ENCODE measurements around the gene FEZ2. TPM values are rescaled to one million over a fixed set of nuclear protein-coding genes. Genes with fewer than 3 reads are reported as not detected.

The FEZ2 gene
- total and polyA plus RNA-seq, 10 of the 15 experiments (the other 5 are each of a cell fraction or from before 2014, with no cell fraction given), result 3.0 to 15.4 (median 6.6) TPM

GRCh38 chr2:36618381-36618780 lies 20.4 kb upstream of the FEZ2 start:
- POLR2A ChIA-PET, result no interaction called here
- TF ChIP-seq YBX1 (IDR thresholded peaks at IDR 0.05), result no peak
- TF ChIP-seq KDM1A (IDR thresholded peaks at IDR 0.05; ENCODE audit: borderline replicate concordance), result no peak
- no peak for TF ChIP-seq E4F1 (IDR thresholded peaks at IDR 0.05; ENCODE audit: borderline replicate concordance, partially characterized antibody)
- no peak for TF ChIP-seq IRF4 (IDR thresholded peaks at IDR 0.05; ENCODE audit: low read depth, low read length)
- no peak for TF ChIP-seq CBX3 (IDR thresholded peaks at IDR 0.05; ENCODE audit: borderline replicate concordance, low read depth)
- no peak for TF ChIP-seq ZBTB40 (IDR thresholded peaks at IDR 0.05; ENCODE audit: borderline replicate concordance)
- no peak for TF ChIP-seq MEF2B (IDR thresholded peaks at IDR 0.05; ENCODE audit: partially characterized antibody, poor library complexity, severe bottlenecking)
- TF ChIP-seq FOS (IDR thresholded peaks at IDR 0.05; ENCODE audit: borderline replicate concordance, extremely low read depth, insufficient read length), result no peak
- peak; percentile 78 for TF ChIP-seq RAD51 (IDR thresholded peaks at IDR 0.05)
- no peak for TF ChIP-seq EGR1 (IDR thresholded peaks at IDR 0.05; ENCODE audit: borderline replicate concordance in 1 of 2, low read depth in 2 of 2, low read length in 2 of 2)
- peak; percentile 96 for TF ChIP-seq NFYB (IDR thresholded peaks at IDR 0.05; ENCODE audit: insufficient read depth, low read depth, low read length)
- no peak for TF ChIP-seq JUNB (IDR thresholded peaks at IDR 0.05)
- no peak for TF ChIP-seq PKNOX1 (IDR thresholded peaks at IDR 0.05)
- TF ChIP-seq PAX8 (IDR thresholded peaks at IDR 0.05), result no peak
- peak; percentile 72; the same call in 1 of the 2 replicates for TF ChIP-seq YY1 (IDR thresholded peaks at IDR 0.05; ENCODE audit: low read depth, low read length)
- TF ChIP-seq IRF3 (IDR thresholded peaks at IDR 0.05), result no peak

More at GRCh38 chr2:36618381-36618780, 20.4 kb upstream of the FEZ2 start:
- Histone ChIP-seq H3K9me3 (replicated peaks; ENCODE audit: control insufficient read depth, insufficient read depth, low read length) (no peaks in the 10 kb centered on the region), H3K9ac (ENCODE audit: control insufficient read depth, insufficient read depth, low read length) (no peak overlapping the region), H3K4me2 (ENCODE audit: control insufficient read depth, insufficient read depth) (no peak overlapping the region), H3K27me3 (replicated peaks in 1 of 2; ENCODE audit: control insufficient read depth in 2 of 2, insufficient read depth in 2 of 2, low read length in 1 of 2) (no peaks in the 10 kb centered on the region; a peak in 1 of 4 replicates), H4K20me1 (ENCODE audit: control insufficient read depth, insufficient read depth) (no peaks in the 10 kb centered on the region), H2AFZ (ENCODE audit: control insufficient read depth, low read depth, low read length) (peak overlapping the region; percentile 56), H3K79me2 (ENCODE audit: control insufficient read depth, insufficient read depth, low read length) (no peaks in the 10 kb centered on the region), H3K36me3 (ENCODE audit: control insufficient read depth in 2 of 2, insufficient read depth in 2 of 2, low read length in 1 of 2) (no peaks in the 10 kb centered on the region), H3K4me1 (ENCODE audit: control insufficient read depth, insufficient read depth, low read length) (no peaks in the 10 kb centered on the region), H3K4me3 (no peak overlapping the region), H3K27ac (ENCODE audit: control insufficient read depth, insufficient read depth) (no peak overlapping the region)
- ChIA-PET RAD21 (ENCODE audit: unreplicated experiment) (no interaction called here), CTCF (no interaction called here), SMC1A (ENCODE audit: uncharacterized antibody, unreplicated experiment) (interaction anchor here (0.5 to 1.4 kb wide), 4 partner anchors 25 to 1052 kb away, joined by 3 to 4 read pairs (median 3); no protein-coding TSS in a partner anchor)
- BruUV-seq (replicated peaks), result no TSS peak
- FAIRE-seq (peak; percentile 77), ATAC-seq (peak; percentile 100), DNase-seq (ENCODE audit: low read depth, low spot score) (peak; percentile 35)
- intact Hi-C loops (cut with micrococcal nuclease; ENCODE audit: unreplicated experiment), result no loop called here
- in situ Hi-C loops (cut with MboI), result no loop called here
- WGBS (ENCODE audit: insufficient coverage, insufficient replicate concordance, low lambda C conversion rate, missing lambda C conversion rate), result 0% methylated on average over 1 of the region's 1 CpG

Data from GM12878 (cell line).